ENCODE results near the gene TNNI2.

DNA sequence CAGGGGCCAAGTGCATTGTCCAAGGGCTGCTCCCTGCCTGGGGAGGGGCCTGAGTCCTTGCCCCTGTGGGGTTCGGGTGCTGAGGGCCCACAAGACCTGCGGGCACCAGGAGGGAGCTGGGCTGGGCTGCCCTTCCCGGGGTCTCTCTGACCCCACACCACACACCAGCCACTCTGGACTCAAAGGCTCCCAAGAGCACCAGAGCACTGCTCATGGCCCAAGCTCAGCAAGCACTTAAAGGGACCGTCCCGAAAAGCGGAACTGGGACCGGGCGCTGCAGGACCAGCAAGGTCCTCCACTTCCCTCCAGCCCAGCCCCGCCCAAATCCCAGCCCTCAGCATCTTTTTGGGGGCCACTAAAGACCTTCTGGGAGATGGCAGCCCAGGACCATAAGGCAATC lies 19.4 kb downstream of the TNNI2 start:
- TF ChIP-seq CTCF (IDR thresholded peaks at IDR 0.05; ENCODE audit: extremely low read depth in 1 of 2, insufficient read depth in 1 of 2, low read depth in 1 of 2, low read length in 2 of 2) (no peak), JUN (IDR thresholded peaks at IDR 0.05; ENCODE audit: borderline replicate concordance, insufficient read depth, insufficient read length, low read depth) (no peak), POLR2AphosphoS5 (IDR thresholded peaks at IDR 0.05; ENCODE audit: insufficient read depth, low read depth, low read length) (no peak), EZH2 (IDR thresholded peaks at IDR 0.05; ENCODE audit: borderline replicate concordance, low read depth, low read length, severe bottlenecking) (no peak), POLR2A (IDR thresholded peaks at IDR 0.05; ENCODE audit: low read depth, low read length) (no peak), FOS (IDR thresholded peaks at IDR 0.05; ENCODE audit: borderline replicate concordance, insufficient read depth, low read length) (no peak), GATA2 (IDR thresholded peaks at IDR 0.05; ENCODE audit: insufficient read depth, insufficient read length, low read depth, low read length) (no peak), MYC (IDR thresholded peaks at IDR 0.05; ENCODE audit: low read depth, low read length) (no peak)
- TF ChIP-seq, protein P1, sequence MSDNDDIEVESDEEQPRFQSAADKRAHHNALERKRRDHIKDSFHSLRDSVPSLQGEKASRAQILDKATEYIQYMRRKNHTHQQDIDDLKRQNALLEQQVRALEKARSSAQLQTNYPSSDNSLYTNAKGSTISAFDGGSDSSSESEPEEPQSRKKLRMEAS (IDR thresholded peaks at IDR 0.05; ENCODE audit: insufficient read depth, insufficient read length): no peak
